Measurements from ENCODE around the gene SLC43A1.
A peak's percentile ranks its signal among the peaks of the same experiment; 100 is the strongest.

SLC43A1 gene

DNA sequence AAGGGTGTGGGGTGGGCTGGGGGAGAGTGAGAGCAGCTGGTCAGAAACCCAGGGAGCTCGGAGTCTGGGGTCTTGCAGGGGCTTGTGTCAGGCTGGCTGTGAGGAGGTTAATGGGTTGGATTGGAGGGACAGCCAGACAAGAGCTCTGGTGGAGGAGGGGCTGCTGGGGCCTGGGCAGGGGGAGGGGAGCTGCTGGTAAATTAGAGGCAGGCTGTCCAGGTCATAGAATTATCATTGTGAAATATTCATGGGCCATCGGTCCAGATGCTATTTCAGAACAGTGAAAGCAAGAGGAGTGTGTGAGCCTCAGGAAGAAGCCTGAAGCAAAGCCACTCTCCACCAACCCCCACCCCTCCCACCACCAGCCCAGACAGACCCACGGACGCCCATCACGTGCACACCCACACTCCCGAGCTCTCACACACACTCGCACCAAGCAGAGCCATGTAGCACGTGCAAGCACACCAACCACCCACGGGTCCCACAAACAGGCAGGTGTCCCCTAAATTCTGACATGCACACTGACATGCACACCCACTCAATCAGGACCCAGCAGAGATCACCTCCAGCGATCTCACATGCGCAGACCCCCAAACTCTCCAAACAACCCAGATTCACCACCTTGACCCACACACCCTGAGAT lies 36.4 kb downstream of the SLC43A1 start:
- DNase-seq: no peak

DNA sequence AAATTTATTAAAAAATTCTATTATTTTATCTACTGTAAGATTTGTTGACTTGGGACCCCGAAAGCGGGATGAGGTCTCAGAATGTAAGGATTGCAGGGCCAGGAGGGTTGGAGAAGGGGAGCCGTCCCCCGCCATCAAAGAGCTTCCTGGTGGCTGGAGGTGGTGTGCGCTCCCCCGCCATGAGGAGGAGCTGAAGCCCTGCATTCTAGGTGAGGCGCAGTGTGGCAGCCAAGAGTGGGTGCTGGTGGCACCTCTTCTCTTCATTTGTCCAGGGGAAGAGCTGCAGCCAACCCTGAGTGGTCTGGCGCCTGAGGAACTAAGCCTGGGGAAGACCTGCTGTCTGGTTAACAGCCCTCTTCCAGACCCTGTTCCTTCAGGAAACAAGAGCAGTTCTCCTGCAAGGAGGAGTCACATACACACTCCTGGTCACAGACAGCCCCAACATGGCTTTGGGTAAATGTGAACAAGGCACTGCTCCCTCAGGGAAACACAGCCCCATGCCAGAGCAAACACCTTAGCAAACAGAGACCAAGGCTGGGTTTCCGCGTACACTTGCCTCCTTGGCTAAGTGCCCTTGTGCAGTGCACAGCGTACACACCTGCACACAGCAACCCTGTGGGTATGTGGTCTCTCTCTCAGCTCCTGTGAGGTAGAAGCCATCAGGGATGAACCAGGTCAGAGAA lies 37.9 kb downstream of the SLC43A1 start:
- no peak for DNase-seq

DNA sequence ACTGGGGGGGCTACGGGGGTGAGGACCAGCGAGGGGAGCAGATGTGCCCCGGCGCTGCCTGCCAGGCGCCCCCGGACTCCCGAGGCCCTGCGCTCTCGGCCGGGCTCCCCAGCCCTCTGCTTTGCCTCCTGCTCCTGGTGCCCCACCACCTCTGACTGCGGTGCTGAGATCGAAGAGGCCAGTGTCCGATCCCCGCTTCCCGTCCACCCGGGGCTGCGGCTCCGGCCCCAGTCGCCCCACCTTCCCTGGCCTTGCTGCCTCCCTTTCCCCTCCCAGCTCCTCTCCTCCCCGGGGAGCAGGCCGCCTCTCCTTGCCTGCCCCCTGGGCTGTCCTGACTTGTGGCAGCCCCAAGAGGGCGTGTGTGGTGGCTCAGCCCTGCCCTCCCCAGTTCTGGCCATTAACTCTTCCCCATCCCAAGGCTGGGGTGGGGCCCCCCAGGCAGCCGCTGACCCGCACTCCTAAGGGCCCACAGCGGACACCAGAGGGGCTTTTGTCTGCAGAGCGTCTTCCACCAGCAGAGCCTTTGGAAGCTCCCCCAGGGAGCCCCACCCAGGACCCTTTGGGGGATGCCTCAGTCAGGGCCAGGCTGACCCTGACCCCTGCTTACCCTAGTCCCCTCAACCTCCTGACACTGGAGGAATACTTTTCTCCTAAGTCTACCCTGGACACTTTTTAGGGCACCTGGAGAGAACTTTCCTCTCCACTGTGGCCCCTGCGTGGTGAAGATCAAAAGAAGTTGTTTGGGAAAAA lies 38.6 kb downstream of the SLC43A1 start:
- no peak for DNase-seq

DNA sequence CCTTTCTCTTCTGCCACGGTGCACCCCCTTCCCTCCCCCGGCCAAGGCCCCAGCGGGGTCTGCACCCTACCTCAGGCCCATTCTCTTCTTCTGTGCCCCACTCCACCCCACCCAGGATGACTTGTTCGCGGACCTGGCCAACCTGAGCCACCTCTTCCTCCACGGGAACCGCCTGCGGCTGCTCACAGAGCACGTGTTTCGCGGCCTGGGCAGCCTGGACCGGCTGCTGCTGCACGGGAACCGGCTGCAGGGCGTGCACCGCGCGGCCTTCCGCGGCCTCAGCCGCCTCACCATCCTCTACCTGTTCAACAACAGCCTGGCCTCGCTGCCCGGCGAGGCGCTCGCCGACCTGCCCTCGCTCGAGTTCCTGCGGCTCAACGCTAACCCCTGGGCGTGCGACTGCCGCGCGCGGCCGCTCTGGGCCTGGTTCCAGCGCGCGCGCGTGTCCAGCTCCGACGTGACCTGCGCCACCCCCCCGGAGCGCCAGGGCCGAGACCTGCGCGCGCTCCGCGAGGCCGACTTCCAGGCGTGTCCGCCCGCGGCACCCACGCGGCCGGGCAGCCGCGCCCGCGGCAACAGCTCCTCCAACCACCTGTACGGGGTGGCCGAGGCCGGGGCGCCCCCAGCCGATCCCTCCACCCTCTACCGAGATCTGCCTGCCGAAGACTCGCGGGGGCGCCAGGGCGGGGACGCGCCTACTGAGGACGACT lies 39.3 kb downstream of the SLC43A1 start:
- DNase-seq: peak; percentile 24 to 38

DNA sequence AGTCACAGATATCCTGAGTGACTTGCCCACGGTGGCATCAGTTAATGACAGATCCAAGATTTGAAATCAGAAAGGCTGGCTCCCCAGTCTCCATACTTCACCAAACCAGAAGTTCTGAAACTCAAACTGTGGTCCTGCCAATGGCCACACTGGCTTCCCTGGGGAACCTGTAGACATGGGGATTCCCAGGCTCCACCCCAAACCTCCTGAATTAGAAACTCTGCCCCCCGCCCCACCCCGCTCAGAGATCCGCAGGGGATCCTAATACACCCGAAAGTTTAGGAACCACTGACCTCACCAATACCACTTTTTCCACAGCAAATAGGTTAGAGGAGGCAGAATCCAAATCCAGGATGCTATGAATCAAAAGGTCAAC lies 39.8 kb downstream of the SLC43A1 start:
- DNase-seq: no peak

DNA sequence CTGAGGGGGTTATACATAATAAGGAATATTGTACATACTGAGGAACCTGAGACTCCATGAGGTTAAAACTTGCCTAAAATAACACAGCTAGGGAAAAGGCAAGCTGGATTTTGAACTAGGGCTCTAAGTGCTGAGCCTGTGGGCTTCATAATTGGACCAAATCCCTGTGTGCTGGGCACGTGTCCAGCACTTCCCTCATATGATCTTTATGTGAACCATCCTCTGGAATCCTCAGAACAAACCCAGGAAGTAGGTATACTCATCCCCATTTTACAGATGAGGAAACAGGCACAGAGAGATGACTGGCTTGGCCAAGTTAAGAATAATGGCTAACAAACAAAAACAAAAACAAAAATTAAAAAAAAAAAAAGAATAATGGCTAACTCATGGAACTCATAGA lies 40.3 kb downstream of the SLC43A1 start:
- DNase-seq: no peak

DNA sequence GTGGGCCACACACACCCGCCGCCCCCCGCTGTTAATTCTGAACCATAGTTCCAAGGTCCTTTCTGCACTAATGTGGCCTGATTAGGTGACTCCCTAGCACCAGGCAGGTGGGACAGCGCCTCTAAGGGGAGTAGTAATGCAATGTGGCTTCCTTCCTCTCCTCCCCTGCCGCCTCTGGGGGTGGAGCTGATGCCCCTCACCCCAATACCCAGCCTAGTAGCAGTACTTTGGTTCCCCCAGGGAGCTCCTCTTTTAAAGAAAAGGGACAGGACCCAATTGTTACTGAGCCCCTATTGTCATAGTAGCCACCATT lies 40.7 kb downstream of the SLC43A1 start:
- no peak for DNase-seq

DNA sequence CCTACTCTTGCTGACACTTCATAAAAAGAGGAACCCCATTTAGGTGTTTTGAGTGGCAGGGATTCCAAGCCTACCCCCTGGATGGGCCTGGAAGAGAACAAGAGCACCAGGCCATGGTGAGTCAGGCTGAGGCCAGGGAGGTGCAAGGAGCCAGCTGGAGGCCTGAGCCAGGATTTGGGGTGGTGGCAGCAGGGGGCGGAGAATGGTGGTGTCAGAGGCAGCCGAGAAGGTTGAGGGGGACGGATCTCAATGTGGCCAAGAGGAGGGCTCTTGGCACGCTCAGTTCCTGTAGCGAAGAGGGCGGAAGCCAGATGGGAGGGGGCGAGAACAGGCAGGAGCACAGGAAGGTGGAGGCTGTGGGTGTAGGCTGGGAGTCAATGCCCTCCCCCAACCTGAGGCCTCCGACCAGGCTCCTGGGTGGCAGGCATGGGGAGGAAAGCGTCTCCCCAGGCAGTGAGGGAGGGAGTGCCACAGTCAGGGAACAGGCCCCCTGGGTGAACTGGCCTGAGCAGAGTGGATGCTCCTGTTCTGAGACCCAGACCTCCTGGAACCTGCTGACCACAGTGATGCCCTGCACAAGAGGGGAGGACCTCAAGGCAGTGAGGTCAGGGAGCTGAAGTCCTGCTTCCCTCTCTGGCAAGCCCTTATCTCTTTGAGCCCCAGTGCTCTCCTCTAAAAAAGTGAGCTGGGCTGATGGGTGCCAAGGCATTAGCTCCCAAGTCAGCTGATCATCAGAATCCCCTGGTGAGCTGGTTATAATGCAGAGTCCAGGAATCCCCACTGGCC lies 41.3 kb downstream of the SLC43A1 start:
- peak in 1 of 2 experiments; percentile 50 for DNase-seq

DNA sequence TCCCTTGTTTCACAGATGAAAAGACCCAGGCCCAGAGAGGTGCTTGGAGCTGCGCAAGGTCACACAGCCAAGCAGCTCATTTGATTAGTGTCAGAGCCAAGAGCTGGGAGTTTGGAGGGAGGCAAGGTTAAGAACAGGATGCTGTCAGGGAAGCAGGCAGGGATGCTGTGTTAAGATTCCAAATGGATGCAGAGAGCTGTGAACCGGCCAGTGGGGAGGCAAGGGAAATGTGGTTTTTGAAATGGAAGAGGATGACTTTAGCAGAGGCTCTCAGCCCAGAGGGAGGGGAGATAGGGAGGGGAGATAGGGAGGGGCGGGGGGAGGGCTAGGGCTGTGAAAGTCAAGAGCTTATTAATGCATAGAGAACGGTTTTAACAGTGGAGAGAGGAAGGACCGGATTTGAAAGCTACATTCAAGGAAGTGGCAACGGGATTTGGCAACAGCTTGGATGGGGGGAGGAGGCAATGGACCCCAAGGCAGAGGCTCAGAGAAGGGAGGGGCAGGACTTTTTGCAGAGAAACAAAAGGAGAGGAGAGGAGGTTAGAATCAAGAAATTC lies 42.1 kb downstream of the SLC43A1 start:
- DNase-seq: no peak

DNA sequence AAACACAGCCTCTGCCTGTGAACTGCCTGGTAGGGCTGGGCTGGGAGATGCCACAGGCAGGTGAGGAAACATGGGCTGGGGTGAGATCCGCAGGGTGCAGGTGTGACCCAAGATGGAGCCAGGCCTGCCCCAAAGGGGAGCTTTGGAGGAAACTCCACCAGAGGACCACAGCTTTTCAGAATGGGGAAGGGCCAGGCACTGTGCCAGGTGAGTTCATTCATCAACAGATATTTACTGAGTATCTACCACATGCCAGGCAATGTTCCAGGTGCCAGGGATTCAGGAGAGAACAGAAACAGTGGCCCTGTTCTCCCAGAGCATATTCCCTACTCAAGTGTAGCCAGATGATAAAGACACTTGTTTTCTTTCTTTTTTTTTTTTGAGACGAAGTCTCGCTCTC lies 44.0 kb downstream of the SLC43A1 start:
- DNase-seq: no peak

DNA sequence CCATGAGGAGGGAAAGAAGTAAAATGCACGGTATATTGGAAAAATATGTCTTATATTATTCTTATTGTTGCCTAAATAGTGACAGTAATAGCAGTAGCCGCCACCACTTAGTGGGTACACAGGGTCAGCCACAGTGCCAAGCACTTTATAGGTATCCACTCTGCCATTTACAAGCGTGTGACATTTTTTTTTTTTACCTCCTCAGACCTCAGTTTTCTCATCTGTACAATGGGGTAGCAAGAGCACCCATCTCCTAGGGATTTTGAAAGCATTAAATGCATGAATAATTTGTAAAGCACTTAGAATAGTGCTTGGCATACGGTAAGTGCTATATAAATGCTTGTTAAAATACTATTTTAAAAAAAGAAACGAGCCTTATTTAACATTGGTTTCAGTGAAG lies 46.2 kb downstream of the SLC43A1 start:
- no peak for DNase-seq

DNA sequence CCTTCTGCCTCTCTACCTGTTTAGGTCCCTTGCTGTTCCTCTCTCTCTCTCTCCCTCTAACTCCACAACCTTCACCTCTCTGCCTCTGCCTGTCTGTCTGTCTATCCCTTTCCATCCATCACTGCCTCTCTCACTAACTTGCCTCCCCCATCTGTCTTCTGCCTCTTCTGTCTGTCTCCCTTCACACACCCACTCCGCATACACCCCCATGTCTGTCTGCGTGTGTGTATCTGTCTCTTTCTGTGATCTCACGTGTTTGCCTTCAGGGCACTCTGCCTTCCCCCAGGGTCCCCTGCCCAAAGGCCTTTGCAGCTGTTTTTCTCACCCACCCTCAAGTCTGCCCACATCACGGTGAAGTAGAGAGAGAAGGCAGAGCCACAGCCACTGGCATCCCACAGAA lies 47.2 kb downstream of the SLC43A1 start:
- DNase-seq: no peak

DNA sequence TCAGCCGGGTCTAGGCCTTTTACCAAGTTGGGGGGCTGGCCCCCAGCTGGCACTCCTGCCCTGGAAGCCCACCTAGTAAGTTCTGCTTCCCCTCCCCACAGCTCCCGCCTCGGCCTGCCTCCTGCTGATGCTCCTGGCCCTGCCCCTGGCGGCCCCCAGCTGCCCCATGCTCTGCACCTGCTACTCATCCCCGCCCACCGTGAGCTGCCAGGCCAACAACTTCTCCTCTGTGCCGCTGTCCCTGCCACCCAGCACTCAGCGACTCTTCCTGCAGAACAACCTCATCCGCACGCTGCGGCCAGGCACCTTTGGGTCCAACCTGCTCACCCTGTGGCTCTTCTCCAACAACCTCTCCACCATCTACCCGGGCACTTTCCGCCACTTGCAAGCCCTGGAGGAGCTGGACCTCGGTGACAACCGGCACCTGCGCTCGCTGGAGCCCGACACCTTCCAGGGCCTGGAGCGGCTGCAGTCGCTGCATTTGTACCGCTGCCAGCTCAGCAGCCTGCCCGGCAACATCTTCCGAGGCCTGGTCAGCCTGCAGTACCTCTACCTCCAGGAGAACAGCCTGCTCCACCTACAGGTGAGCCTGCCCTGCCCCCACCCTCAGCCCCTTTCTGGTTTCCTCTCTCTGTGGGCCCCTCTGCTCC lies 47.9 kb downstream of the SLC43A1 start:
- no peak for DNase-seq

DNA sequence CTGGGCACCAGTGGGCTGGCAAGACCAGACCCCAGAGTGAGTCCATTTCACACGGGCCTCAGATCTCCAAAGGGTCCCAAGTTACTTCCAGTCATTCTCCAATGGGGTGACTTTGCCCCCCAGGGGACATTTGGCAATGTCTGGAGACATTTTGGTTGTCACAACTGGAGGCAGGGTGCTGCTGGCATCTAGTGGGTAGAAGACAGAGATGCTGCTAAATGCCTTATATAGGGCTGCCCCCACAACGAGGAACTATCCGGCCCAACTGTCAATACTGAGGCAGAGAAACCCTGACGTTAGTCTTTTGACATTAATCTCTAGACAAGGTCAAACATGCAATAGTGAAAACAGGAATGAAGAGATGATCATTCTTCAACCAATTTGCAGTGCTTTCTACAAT lies 48.8 kb downstream of the SLC43A1 start:
- DNase-seq: no peak

DNA sequence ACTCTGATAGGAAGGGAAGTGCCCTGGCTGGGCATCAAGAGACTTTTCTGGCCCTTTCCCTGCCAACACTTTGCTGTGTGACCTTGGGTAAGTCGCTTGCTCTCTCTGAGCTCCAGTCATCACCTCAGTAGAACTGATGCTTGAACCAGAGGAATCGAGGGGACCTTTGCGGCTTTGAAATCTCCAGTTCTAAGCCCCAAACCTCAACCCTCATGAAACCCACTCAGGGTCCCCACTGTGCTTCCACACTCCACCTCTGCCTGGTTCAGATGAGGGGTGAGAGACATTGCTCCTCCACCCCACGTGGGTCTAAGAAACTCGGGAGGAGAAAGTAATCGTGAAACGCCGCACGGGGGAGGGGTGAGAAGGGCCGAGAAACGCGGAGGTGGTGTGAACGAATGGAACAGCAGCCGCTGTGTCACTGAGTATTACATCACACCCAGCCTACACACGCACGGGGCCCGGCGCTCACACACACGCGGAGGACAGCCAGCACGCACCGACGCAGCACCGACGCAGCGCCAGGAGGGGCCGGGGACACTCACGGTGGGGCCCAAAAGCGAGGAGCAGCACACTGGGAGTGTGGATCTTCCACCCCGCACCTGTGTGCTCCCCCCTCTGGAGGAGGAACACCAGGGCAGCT lies 50.8 kb downstream of the SLC43A1 start:
- no peak for DNase-seq

DNA sequence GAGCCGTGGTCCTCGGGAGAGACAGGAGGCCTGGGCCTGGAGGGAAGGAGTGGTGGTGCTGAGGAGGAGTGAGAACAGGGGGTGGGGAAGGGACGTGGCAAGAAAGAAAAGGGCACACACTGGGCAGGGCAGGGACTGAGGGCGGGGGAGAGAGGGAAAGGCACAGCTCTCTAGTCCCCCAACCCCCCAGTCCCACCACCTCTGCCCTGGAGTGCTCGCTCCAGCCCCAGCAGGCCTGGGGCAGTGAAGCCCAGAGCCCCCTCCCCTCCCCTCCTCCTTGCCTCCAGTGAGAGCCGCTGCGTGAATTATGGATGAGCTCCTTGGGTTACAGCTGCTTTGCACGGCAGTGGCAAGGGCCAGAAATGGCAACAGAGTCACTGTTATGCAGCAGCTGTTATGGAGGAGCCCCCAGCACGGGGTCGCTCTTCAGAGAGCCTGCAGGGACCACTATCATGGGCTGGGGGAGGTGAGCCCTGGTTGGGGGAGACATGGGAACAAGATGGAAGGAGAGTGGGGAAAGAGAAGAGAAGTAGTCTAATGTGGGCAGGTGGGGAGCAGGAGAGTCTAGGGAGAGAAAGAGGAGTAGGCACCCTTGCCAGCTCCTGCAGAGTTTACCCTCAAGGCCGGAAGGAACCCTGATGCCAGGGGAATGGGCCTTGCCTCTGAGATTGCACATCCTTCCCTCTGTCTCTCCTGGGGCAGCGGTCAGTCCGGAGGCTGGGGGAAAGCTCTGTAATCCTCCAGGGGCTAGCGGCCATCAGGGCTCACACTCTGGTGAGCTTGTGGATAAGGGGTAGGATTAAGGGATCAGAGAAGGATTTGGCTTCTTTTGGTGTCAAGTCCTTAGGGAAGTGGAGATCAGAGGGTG lies 51.6 kb downstream of the SLC43A1 start:
- DNase-seq: no peak

DNA sequence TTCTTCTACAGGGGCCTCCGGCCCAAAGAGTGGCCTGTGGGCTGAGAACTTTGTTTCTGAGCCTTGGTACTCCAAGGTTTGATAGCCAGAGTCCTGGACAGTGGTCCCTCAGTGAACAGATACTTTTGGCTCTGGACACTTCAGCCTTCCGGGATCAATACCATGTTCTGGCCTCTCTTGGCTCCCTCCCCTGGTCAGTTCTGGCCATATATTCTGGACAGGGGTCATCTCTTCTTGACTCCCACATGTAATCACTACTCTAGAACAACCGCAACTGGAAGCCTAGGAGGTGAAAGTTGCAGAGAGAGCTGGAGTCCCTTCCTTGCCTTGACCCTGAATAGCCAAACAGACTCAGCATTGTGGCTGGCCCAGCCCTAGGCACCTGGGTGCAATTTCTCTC lies 52.9 kb downstream of the SLC43A1 start:
- no peak for DNase-seq

DNA sequence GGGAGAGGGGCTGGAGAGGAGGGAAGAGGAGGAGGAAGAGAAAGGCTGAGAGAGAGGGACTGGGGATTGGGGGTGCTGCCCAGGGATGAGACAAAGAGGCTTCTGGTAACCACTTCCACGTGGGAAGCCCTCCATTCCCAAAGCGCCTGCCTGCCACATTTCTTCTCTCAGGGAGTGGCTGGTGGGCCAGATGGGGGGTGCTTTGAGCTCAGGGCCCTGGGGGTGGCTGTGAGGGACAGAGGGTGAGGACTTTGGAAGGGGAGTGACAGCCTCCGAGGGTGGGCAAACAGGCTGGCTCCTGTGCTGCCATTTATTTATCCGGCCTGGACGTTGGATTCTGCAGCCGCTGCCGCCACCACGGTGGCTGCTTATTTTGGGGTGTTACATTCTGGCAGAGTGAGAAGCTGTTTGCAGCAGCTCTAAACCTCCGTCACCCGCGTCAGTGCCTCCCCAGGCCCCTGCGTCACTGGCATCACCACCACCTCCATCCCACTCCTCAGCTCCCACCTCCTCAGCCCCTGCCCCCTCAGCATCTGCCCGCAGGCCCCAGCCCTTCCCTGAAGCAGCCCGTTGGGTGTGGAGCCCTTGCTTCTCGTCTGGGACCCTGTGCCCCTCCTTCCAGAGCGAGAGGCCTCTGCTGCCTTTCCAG lies 53.5 kb downstream of the SLC43A1 start:
- DNase-seq: no peak

DNA sequence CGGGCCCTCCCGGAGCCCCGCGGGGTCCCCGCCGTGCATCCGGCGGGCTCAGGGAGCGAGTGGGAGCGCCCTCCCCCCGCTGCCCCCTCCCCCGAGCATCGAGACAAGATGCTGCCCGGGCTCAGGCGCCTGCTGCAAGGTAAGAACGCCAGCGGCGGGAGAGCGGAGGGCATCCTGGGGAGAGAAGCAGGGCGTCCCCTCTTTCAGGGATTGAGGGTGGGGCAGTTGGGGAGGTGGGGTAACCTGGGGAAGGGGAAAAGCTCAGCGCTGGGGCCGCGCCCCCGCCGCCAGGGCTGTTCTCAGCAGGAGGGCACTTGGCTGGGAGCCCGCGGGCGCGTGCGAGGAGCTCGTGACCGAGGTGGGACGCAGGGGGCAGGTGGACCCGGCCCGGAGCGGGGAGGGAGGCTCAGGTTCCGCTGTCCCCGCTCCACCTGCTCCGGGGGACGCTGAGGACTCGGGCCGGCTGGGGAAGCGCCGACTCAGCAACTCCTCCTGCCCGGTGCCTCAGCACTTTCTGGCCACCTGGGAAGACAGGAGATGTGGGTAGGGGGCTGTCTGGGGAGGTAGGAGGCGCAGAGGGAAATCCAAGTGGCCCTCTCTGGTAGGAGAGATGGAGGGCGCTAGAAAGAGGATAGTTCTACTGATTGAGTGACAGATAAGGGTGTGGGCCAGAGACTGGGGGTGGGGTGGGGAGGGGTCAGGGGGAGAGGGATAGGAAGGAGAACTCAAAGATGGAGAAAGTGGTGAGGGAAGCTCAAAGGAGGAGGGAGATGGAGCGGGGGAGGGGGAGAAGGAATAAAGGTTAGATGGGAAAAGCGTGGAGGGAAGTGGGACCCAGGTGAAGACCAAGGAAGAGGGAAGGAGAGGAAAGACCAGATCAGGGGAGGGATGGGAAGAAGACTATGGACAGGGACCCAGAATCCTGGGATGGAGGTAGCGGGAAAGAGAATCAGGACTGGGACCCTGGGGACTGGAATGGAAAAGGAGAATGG lies 54.4 kb downstream of the SLC43A1 start:
- DNase-seq: no peak

Measured in stimulated activated CD4-positive, alpha-beta T cell treated with anti-CD3 and anti-CD28 coated beads, Interleukin-4, amount 100 ng/mL, for 4 hours (primary cell).